Effector memory CD8-positive, alpha-beta T cell (primary cell): Measurements from ENCODE around the gene HM13.
"Not testable (repeated sequence)": the region's sequence is repeated elsewhere in the genome, so short reads cannot be mapped to it uniquely, and the experiment has no call there.

Experiments
- ATAC-seq: fragments of 150-1000 bp; cut with Tn5 transposase; replicated peaks from 2 replicates; pipeline ENCODE4 v1.10.0; 2021; ENCODE audit warnings: mild to moderate bottlenecking, moderate library complexity
- DNase-seq, 3 experiments: peaks; one replicate each; pipeline ENCODE4 v3.0.0; 2021
- H3K27ac Mint-ChIP-seq, 2 donors: one replicate each; pipeline ENCODE4 v1.8.0; 2022; ENCODE audit warnings: mild to moderate bottlenecking in 2 of 2, mixed read lengths in 2 of 2, moderate library complexity in 2 of 2
- H3K27me3 Mint-ChIP-seq, 2 donors: one replicate each; pipeline ENCODE4 v1.8.0; 2022; ENCODE audit warnings: mixed read lengths in 2 of 2
- H3K36me3 Mint-ChIP-seq: one replicate; pipeline ENCODE4 v1.8.0; 2022; ENCODE audit warnings: mild to moderate bottlenecking, moderate library complexity, mixed read lengths; ENCODE audit not compliant: insufficient read depth
- H3K4me1 Mint-ChIP-seq, 2 donors: one replicate each; pipeline ENCODE4 v1.8.0; 2022; ENCODE audit warnings: low read depth in 2 of 2, mixed read lengths in 2 of 2
- H3K4me3 Mint-ChIP-seq, 2 donors: one replicate each; pipeline ENCODE4 v1.8.0; 2022; ENCODE audit warnings: mild to moderate bottlenecking in 2 of 2, mixed read lengths in 2 of 2, moderate library complexity in 2 of 2
- H3K9me3 Mint-ChIP-seq, 2 donors: one replicate each; pipeline ENCODE4 v1.8.0; 2022; ENCODE audit warnings: mixed read lengths in 2 of 2

Gene HM13

GRCh38 chr20:31569163-31570020 lies 55.1 kb downstream of the HM13 start:
- Mint-ChIP-seq H3K27me3 (no peaks in the 10 kb centered on the region), H3K27ac (peak overlapping the region in 1 of 2 donors; percentile 68), H3K4me3 (no peak overlapping the region), H3K9me3 (no peaks in the 10 kb centered on the region), H3K36me3 (peaks cover 41% of the 10 kb centered on the region), H3K4me1 (peaks cover 30 to 36% of the 10 kb centered on the region in 2 donors)
- peak; percentile 21 for ATAC-seq
- DNase-seq, result peak; percentile 56 to 70 (median 61)

- no peak overlapping the region for H3K4me3 Mint-ChIP-seq
- ATAC-seq (no peak), DNase-seq (no peak)
- H3K4me1 Mint-ChIP-seq, result peaks cover 30 to 36% of the 10 kb centered on the region in 2 donors
- peaks cover 36% of the 10 kb centered on the region for H3K36me3 Mint-ChIP-seq
- H3K9me3 Mint-ChIP-seq, result no peaks in the 10 kb centered on the region
- peak overlapping the region in 1 of 2 donors; percentile 23 for H3K27ac Mint-ChIP-seq
- H3K27me3 Mint-ChIP-seq, result no peaks in the 10 kb centered on the region
These were observed 55.8 kb downstream of the HM13 start for GRCh38 chr20:31570021-31570463.

GRCh38 chr20:31570735-31571617 lies 56.7 kb downstream of the HM13 start:
- Mint-ChIP-seq H3K27ac (peak overlapping the region in 1 of 2 donors; percentile 84), H3K4me3 (peak overlapping the region; percentile 91 to 92)

GRCh38 chr20:31572042-31572700 lies 57.9 kb downstream of the HM13 start:
- ATAC-seq, result peak; percentile 2
- H3K9me3 Mint-ChIP-seq, result no peaks in the 10 kb centered on the region
- H3K4me1 Mint-ChIP-seq, result peaks cover 22 to 25% of the 10 kb centered on the region in 2 donors
- peak overlapping the region; percentile 84 for H3K27ac Mint-ChIP-seq
- H3K4me3 Mint-ChIP-seq, result peak overlapping the region; percentile 91 to 92
- H3K27me3 Mint-ChIP-seq, result no peaks in the 10 kb centered on the region
- DNase-seq, result no peak
- peaks cover 20% of the 10 kb centered on the region for H3K36me3 Mint-ChIP-seq

More at GRCh38 chr20:31570735-31571617, 56.7 kb downstream of the HM13 start:
- Mint-ChIP-seq H3K4me1 (peaks cover 30 to 34% of the 10 kb centered on the region in 2 donors), H3K9me3 (no peaks in the 10 kb centered on the region), H3K27me3 (no peaks in the 10 kb centered on the region), H3K36me3 (peaks cover 30% of the 10 kb centered on the region)
- ATAC-seq (no peak), DNase-seq (no peak)

- peak; percentile 90 for ATAC-seq
- Mint-ChIP-seq H3K4me3 (peak overlapping the region; percentile 91 to 92), H3K36me3 (peaks cover 20% of the 10 kb centered on the region), H3K9me3 (no peaks in the 10 kb centered on the region), H3K27me3 (no peaks in the 10 kb centered on the region), H3K4me1 (peaks cover 17 to 25% of the 10 kb centered on the region in 2 donors), H3K27ac (peak overlapping the region; percentile 84)
- peak; percentile 63 to 71 (median 68) for DNase-seq
These were observed 58.7 kb downstream of the HM13 start for GRCh38 chr20:31572701-31573554.

GRCh38 chr20:31573555-31574321 lies 59.5 kb downstream of the HM13 start:
- H3K27me3 Mint-ChIP-seq, result no peaks in the 10 kb centered on the region
- peak overlapping the region; percentile 77 to 84 for H3K27ac Mint-ChIP-seq
- H3K4me3 Mint-ChIP-seq, result peak overlapping the region; percentile 91 to 92
- H3K9me3 Mint-ChIP-seq, result no peaks in the 10 kb centered on the region
- peaks cover 17 to 25% of the 10 kb centered on the region in 2 donors for H3K4me1 Mint-ChIP-seq
- no peak for ATAC-seq
- no peak for DNase-seq
- peaks cover 16% of the 10 kb centered on the region for H3K36me3 Mint-ChIP-seq

- H3K9me3 Mint-ChIP-seq, H3K4me3 Mint-ChIP-seq, DNase-seq, H3K27me3 Mint-ChIP-seq, ATAC-seq, H3K27ac Mint-ChIP-seq: not testable (repeated sequence)
- H3K36me3 Mint-ChIP-seq, result peaks cover 10% of the 10 kb centered on the region
- H3K4me1 Mint-ChIP-seq, result peaks cover 17 to 20% of the 10 kb centered on the region in 2 donors
These were observed 60.7 kb downstream of the HM13 start for GRCh38 chr20:31574986-31575385.

GRCh38 chr20:31576751-31577150 lies 62.5 kb downstream of the HM13 start:
- Mint-ChIP-seq H3K27me3 (no peaks in the 10 kb centered on the region), H3K36me3 (peaks cover 10% of the 10 kb centered on the region), H3K4me3 (no peak overlapping the region), H3K9me3 (no peaks in the 10 kb centered on the region), H3K27ac (no peak overlapping the region), H3K4me1 (peaks cover 17 to 18% of the 10 kb centered on the region in 2 donors)
- ATAC-seq (no peak), DNase-seq (no peak)

- peaks cover 14% of the 10 kb centered on the region in 2 donors for H3K4me1 Mint-ChIP-seq
- H3K36me3 Mint-ChIP-seq, result peaks cover 10% of the 10 kb centered on the region
- ATAC-seq, result no peak
- DNase-seq, result no peak
- no peaks in the 10 kb centered on the region for H3K27me3 Mint-ChIP-seq
- peak overlapping the region in 1 of 2 donors; percentile 33 for H3K4me3 Mint-ChIP-seq
- H3K27ac Mint-ChIP-seq, result no peak overlapping the region
- H3K9me3 Mint-ChIP-seq, result no peaks in the 10 kb centered on the region
These were observed 63.0 kb downstream of the HM13 start for GRCh38 chr20:31577194-31577593.

- H3K27me3 Mint-ChIP-seq, result no peaks in the 10 kb centered on the region
- no peak for ATAC-seq
- peaks cover 8% of the 10 kb centered on the region for H3K36me3 Mint-ChIP-seq
- peaks cover 5 to 6% of the 10 kb centered on the region in 2 donors for H3K4me1 Mint-ChIP-seq
- no peak for DNase-seq
- no peak overlapping the region for H3K27ac Mint-ChIP-seq
- H3K4me3 Mint-ChIP-seq, result no peak overlapping the region
- H3K9me3 Mint-ChIP-seq, result no peaks in the 10 kb centered on the region
These were observed 64.4 kb downstream of the HM13 start for GRCh38 chr20:31578448-31579138.

- Mint-ChIP-seq H3K4me1 (no peaks in the 10 kb centered on the region), H3K27me3 (no peaks in the 10 kb centered on the region), H3K36me3 (peaks cover 6% of the 10 kb centered on the region), H3K4me3 (no peak overlapping the region), H3K27ac (no peak overlapping the region), H3K9me3 (no peaks in the 10 kb centered on the region)
- ATAC-seq (no peak), DNase-seq (no peak)
These were observed 65.0 kb downstream of the HM13 start for GRCh38 chr20:31579245-31579644.
